ENCODE data around the gene CYP3A7.
"Not testable (repeated sequence)": the region's sequence is repeated elsewhere in the genome, so short reads cannot be mapped to it uniquely, and the experiment has no call there.

CYP3A7 gene
- 0 reads per million in 2 donors for total RNA-seq

- no peak for DNase-seq
Observed at GRCh38 chr7:99734987-99735386, at the start of gene CYP3A7. Gene CYP3A7 (minus strand): TSS chr7:99735196. CDS start chr7:99735093, 103 bp downstream.

DNA sequence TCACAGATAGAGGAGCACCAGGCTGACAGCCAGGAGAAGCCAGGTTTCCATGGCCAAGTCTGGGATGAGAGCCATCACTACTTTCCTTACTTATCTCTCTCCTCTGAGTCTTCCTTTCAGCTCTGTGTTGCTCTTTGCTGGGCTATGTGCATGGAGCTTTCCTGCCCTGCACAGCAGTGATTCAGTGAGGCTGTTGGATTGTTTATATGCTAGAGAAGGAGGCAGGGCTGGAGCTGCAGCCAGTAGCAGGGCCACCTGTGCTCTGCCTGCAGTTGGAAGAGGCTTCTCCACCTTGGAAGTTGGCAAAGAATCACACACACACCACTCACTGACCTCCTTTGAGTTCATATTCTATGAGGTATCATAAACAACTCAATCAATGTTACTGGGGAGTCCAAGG, 49.0 kb upstream of the CYP3A7 start, which contains the start of gene CYP3A4:
Gene CYP3A4 (minus strand): TSS at position 178 of the 400 bp plus-strand sequence. CDS start 103 bp downstream, at position 75.
- DNase-seq: no peak

DNA sequence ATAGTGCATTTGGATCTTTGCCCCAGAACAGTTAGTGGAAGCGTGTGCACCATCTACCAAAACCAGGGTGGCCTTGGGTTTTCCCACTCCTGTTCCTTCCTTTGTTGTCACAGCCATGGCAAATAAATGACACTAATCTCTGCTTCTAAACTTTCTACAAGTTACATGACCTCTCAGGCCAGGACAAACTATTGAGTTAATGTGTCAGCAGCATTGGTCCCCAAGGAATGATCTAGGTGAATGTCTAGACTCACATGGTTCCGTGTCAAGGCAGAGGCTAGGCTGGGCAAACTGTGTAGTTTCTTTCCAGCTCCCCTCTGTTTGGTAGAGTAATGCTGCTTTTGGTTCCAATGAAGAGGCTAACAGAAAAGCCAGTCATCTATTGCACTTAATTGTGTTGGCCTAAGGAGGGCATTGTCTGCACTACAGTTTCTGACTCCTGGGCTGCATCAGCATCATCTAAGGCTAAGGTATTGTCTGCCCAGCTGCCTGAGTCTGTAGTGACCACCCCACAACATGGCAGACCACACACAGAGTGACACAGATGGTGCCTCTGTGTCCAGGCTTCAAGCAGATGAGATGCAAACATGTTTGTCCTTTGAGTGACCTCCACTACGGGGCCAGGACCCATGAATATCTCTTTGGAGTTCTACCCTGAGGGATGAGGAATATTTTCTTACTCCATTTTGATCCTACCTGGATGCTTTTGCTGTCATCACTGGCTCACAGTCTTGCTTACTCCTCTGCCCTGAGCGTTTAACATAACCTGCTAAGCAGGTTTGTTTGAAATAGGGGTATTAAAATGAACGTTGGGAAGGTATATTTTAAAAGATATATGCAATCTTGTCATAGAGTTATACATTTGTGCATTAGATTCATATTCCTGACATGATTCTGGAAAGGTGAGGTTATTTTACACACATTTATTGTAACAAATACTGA, 47.3 kb upstream of the CYP3A7 start:
- no peak for DNase-seq

- DNase-seq: no peak
Observed at GRCh38 chr7:99780588-99780987, 45.6 kb upstream of the CYP3A7 start.

DNA sequence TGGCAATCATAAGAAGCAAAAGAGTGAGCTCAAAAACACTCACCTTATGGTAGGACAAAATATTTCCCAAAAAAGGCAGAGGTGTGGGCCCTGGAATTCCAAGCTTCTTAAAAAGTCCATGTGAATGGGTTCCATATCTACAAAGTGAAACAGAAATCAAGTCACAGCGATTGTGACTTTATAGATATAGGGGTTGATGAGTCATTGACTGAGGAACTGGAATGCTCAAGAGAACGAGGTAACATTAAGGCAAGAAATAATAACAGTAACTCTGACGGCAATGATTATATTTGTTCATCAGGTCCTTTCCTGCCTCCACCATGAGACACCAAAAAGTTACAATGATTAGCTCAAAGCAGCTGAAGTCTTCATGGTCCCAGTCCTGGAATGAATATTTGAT, 45.0 kb upstream of the CYP3A7 start:
- DNase-seq: no peak

- DNase-seq: no peak
Observed at GRCh38 chr7:99778880-99779279, 43.9 kb upstream of the CYP3A7 start.

- not testable (repeated sequence) for DNase-seq
Observed at GRCh38 chr7:99773395-99773794, 38.4 kb upstream of the CYP3A7 start.

DNA sequence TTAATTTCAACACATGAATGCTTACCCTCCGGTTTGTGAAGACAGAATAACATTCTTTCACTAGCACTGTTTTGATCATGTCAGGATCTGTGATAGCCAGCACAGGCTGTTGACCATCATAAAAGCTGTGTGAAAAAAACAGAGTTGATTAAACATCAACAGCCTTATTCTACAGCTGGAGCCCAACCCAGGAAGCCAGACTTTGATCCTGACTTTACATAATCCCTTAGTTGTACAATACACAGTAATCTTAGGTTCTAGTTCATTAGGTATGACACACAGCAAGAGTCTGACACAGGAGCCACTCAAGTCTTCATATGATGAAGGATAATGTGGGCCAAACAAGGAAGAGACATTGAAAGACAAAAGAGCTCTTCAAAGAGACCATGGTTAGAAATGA, 37.6 kb upstream of the CYP3A7 start:
- DNase-seq: no peak

- not testable (repeated sequence) for DNase-seq
Observed at GRCh38 chr7:99769494-99769893, 34.5 kb upstream of the CYP3A7 start.

- DNase-seq: no peak
Observed at GRCh38 chr7:99768471-99768870, 33.5 kb upstream of the CYP3A7 start.

DNA sequence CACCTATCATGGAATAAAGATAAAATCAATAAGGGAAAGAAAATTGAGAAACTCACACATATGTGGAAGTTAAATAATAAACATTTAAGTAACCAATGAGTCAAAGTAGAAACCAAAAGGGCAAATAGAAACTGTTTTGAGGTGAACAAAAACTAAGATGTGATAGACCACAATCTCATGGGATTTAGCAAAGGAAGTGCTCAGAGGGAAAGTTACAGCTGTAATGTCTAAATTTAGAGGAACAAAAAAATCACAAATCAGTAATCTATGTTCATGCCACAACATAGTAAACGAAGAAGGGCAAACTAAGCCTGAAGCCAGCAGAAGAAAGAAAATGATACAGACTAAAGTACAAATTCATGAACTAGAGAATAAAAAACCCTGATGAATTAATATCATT, 32.7 kb upstream of the CYP3A7 start:
- no peak for DNase-seq

DNA sequence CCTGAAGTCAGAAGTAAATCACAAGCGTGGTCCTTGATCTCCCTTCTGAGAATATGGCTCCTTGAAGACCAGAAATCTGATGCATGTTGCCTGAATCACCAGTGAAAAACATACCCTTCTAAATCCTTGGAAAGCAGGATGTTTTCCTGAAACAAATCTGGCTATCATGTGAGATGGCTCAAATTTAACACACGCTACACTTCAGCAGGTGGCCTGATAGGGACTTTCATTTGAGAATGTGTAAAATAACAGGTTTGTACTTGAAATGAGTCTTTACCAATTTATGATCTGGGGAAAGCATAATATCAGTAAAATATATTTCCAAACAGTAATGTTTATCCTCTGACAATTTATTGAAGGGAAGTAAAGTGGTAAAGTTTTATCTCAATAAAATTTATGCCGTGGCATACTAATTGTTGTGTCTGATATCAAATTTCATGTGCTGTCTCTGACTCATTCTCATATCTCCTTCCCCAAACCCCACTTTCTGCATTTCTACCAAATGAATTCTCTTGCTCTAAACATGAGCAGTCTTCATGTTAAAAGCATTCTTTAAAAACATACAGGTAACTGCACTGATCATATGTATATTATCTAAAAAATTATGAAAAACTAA, 31.6 kb upstream of the CYP3A7 start:
- DNase-seq: no peak

DNA sequence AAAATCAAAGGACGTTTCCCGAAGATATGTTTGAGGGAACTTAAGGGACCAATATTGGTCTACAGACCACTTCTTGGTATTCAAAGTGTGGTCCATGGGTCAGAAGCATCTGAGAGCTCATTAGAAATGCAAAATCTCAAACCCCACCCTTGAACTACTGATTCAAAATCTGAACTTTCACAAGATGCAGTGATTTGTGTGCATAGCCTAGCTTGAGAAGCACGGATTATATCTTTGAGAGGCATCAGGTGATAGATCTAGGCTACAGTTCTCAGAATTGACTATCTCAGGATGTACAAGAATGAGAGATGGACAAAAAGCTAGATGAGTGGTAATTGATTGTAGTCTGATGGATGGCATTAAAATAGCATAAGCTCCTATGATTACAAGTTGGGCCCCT, 29.5 kb upstream of the CYP3A7 start:
- DNase-seq: no peak

- no peak for DNase-seq
Observed at GRCh38 chr7:99762680-99763327, 27.8 kb upstream of the CYP3A7 start.

- DNase-seq: no peak
Observed at GRCh38 chr7:99755085-99755484, 20.1 kb upstream of the CYP3A7 start.

- DNase-seq: no peak
Observed at GRCh38 chr7:99752356-99752755, 17.4 kb upstream of the CYP3A7 start.

- not testable (repeated sequence) for DNase-seq
Observed at GRCh38 chr7:99751322-99752052, 16.5 kb upstream of the CYP3A7 start.

DNA sequence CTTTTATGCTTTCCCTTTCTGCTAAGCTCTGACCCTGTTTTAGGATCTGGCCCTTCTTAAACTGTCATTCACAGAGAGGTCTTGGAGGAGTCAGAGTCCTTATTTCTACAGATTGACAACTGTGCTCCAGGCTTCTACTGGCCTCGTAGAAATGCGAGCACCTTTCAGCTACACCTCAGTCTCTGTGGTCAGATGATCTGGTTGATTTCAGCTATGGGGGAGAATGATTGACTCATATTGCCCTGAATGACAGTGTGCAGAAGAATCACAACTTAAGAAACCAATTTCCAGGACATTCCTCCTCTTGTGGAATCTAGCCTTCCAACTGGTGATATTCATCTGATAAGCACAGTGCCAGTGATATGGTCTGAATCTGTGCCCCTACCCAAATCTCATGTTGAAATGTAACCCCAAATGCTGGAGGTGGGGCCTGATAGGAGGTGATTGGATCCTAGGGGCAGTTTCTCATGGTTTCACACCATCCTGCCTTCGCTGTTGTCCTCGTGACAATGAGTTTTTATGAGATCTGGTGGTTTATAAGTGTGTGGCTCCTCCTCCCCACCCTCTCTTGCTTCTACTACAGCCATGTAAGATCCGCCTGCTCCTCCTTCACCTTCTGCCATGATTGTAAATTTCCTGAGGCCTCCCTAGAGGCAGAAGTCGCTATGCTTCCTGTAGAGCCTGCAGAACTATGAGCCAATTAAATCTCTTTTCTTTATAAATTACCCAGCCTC, 14.0 kb upstream of the CYP3A7 start:
- DNase-seq: no peak

- not testable (repeated sequence) for DNase-seq
Observed at GRCh38 chr7:99746915-99747314, 11.9 kb upstream of the CYP3A7 start.

- DNase-seq: not testable (repeated sequence)
Observed at GRCh38 chr7:99745395-99745794, 10.4 kb upstream of the CYP3A7 start.

DNA sequence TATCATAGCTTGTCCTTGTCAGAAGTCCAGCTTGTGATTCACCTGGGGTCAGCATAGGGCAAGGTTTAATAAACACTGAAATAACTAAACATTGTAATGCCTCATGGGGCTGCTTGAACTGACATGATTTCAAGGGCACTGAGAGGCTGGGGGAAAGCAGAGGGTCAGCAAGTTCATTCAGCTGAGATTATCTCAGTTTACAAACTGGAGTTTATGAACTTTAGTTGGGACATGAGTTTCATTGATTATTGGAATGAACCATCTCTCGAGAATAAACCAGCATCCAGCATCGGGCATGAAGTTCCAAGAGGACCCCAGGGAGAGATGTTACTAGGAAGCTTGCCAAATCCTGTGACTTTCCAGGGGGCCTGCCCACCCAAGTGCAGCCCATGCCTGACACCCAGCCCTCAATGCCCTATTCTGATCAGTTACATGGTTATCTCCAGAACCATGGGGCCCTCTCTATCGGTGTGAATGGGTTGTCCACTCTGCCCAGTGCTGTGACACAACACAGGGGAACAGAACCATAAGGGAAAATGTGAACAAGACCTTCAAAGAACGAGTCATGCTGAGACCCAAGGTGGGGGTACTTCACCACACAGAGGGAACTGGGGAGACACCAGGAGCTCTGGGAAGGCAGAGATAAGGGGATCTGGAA, 7.9 kb upstream of the CYP3A7 start:
- DNase-seq: no peak

DNA sequence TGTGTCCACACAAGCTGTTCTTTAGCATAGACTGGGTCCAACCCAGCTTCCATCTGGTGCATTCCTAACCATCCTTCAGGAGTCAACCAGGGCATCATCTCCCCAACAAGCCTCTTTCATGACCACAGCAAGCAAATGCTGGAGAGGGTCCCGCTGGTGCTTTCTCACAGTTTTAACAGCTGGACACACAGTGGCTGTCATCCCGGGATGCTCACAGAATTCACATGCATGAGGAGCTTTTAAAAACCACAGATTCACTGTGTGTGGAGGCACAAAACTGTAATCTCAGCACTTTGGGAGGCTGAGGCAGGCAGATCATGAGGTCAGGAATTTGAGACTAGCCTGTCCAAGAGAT, 6.4 kb upstream of the CYP3A7 start:
- no peak for DNase-seq

Measured in T-helper 9 cell (primary cell).